GM12872 (cell line): ENCODE data around the gene AHNAK.

Experiments
- TF ChIP-seq, protein P1 (sequence below): IDR thresholded peaks from 3 replicates; pipeline ENCODE4 v1.5.1; 2011; ENCODE audit warnings: low read depth, mild to moderate bottlenecking, low read length, moderate library complexity; ENCODE audit not compliant: insufficient read depth

The AHNAK gene

GRCh38 chr11:62499944-62500649 lies 46.5 kb downstream of the AHNAK start:
- TF ChIP-seq, protein P1, sequence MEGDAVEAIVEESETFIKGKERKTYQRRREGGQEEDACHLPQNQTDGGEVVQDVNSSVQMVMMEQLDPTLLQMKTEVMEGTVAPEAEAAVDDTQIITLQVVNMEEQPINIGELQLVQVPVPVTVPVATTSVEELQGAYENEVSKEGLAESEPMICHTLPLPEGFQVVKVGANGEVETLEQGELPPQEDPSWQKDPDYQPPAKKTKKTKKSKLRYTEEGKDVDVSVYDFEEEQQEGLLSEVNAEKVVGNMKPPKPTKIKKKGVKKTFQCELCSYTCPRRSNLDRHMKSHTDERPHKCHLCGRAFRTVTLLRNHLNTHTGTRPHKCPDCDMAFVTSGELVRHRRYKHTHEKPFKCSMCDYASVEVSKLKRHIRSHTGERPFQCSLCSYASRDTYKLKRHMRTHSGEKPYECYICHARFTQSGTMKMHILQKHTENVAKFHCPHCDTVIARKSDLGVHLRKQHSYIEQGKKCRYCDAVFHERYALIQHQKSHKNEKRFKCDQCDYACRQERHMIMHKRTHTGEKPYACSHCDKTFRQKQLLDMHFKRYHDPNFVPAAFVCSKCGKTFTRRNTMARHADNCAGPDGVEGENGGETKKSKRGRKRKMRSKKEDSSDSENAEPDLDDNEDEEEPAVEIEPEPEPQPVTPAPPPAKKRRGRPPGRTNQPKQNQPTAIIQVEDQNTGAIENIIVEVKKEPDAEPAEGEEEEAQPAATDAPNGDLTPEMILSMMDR, result no peak

GRCh38 chr11:62498492-62499286 lies 47.9 kb downstream of the AHNAK start:
- TF ChIP-seq, protein P1, result no peak

DNA sequence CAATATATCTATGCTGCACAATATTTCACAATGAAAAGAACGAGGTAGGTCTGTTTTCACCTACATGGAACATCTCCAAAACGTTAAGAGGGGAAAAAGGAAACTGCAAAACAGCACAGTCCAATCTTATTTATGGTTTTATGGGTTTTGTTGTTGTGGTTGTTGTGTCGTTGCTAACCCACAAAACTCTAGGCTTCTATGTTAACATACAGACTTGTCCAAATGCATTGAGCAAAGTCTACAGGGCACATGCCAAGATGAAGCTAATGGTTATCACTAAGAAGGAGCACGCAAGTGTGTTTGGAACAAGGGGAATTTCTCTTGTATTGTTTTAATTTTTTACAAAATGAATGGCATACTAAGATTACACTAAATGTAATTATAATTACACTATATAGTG lies 48.6 kb downstream of the AHNAK start:
- TF ChIP-seq, protein P1, result no peak

GRCh38 chr11:62497132-62497801 lies 49.3 kb downstream of the AHNAK start:
- TF ChIP-seq, protein P1, result peak; percentile 57

- TF ChIP-seq, protein P1, result no peak
Observed at GRCh38 chr11:62496676-62497075, 49.9 kb downstream of the AHNAK start.

- TF ChIP-seq, protein P1, result no peak
Observed at GRCh38 chr11:62494246-62494645, 52.4 kb downstream of the AHNAK start.

DNA sequence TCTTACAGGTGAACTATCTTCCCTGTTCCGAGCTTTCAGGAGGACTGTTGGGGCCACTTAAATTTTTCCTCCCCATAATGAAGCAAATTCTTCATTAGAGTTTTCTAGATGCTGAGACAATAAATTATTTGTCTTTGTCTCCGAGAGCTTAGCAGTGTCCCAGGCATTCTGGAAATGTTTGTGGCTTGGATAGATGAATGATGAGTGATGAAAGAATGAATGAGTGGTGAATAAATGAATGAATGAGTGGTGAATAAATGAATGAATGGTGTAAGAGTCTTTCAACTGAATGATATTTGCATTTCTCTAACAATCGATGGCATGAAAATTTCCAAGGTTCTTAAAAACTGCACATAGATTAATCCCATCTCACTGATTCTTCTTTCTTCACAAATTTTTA lies 52.8 kb downstream of the AHNAK start:
- TF ChIP-seq, protein P1, result no peak
